GM12878 (cell line): ENCODE measurements around the gene ALDH18A1. TPM values are rescaled to one million over a fixed set of nuclear protein-coding genes. Genes with fewer than 3 reads are reported as not detected.

ENCODE experiments used
- ATAC-seq: fragments of 200-7000 bp; cut with Tn5 transposase; 3 replicates; pipeline ENCODE4 v1.9.1; 2020; ENCODE audit warnings: mild to moderate bottlenecking, moderate library complexity
- BruUV-seq: library from RNA; stranded (reverse); fragments of 400-500 nt; replicated peaks from 2 replicates; lab custom pipeline; 2021; lab: Mats Ljungman, UMichigan
- CTCF ChIA-PET: fragments of 300-600 bp; sonication (Branson Sonifier 250); formaldehyde crosslinking; extraction: SDS; loops from one replicate; lab custom pipeline; 2021; ENCODE audit warnings: inconsistent platforms; lab: Yijun Ruan, JAX
- POLR2A ChIA-PET: fragments of 350-600 bp; formaldehyde crosslinking; extraction: SDS; loops from one replicate; lab custom pipeline; 2021; ENCODE audit warnings: inconsistent platforms; lab: Charles Lee
- RAD21 ChIA-PET: fragments of 300-600 bp; sonication (Branson Sonifier 250); formaldehyde crosslinking; loops from one replicate; lab custom pipeline; 2023; ENCODE audit warnings: antibody characterized with exemption; ENCODE audit not compliant: unreplicated experiment; lab: Charles Lee
- SMC1A ChIA-PET: fragments of 300-600 bp; sonication (Branson Sonifier 250); formaldehyde crosslinking; loops from one replicate; lab custom pipeline; 2023; ENCODE audit not compliant: unreplicated experiment, uncharacterized antibody; lab: Charles Lee
- DNase-seq: peaks from one replicate; pipeline ENCODE4 v3.0.0-alpha.2; 2011; ENCODE audit warnings: low read depth, low spot score
- FAIRE-seq: peaks from 3 replicates; lab custom pipeline; 2011; peaks lifted over from hg19 to GRCh38; lab: Jason Lieb, UNC
- H2AFZ ChIP-seq: 2 replicates; pipeline ENCODE4 v1.6.0; 2011; ENCODE audit warnings: low read depth, low read length, control low read depth; ENCODE audit not compliant: control insufficient read depth
- H3K27ac ChIP-seq: 2 replicates; pipeline ENCODE4 v1.5.1; 2011; ENCODE audit warnings: control low read depth; ENCODE audit not compliant: control insufficient read depth, insufficient read depth
- H3K27me3 ChIP-seq, 2 experiments: replicated peaks in 1 of 2; 2 replicates each; pipeline versions ENCODE4 v1.6.0 to v1.6.1; 2011; ENCODE audit warnings: low read length in 1 of 2; ENCODE audit not compliant: control insufficient read depth in 2 of 2, insufficient read depth in 2 of 2
- H3K36me3 ChIP-seq, 2 experiments: 2 replicates each; pipeline ENCODE4 v1.5.1; 2011; ENCODE audit warnings: low read length in 1 of 2; ENCODE audit not compliant: control insufficient read depth in 2 of 2, insufficient read depth in 2 of 2
- H3K4me1 ChIP-seq: 2 replicates; pipeline ENCODE4 v1.6.1; 2011; ENCODE audit warnings: mild to moderate bottlenecking, low read length, moderate library complexity, mixed read lengths; ENCODE audit not compliant: control insufficient read depth, insufficient read depth
- H3K4me2 ChIP-seq: 2 replicates; pipeline ENCODE4 v1.6.0; 2011; ENCODE audit warnings: control low read depth; ENCODE audit not compliant: control insufficient read depth, insufficient read depth
- H3K4me3 ChIP-seq: fragments of 200-600 bp; sonication (generic); 2 replicates; pipeline ENCODE4 v1.5.1; 2016
- H3K79me2 ChIP-seq: 2 replicates; pipeline ENCODE4 v1.6.0; 2011; ENCODE audit warnings: low read length; ENCODE audit not compliant: control insufficient read depth, insufficient read depth
- H3K9ac ChIP-seq: 2 replicates; pipeline ENCODE4 v1.8.0; 2011; ENCODE audit warnings: low read length, control low read depth, mixed read lengths; ENCODE audit not compliant: control insufficient read depth, insufficient read depth
- H3K9me3 ChIP-seq: replicated peaks from 3 replicates; pipeline ENCODE4 v1.5.1; 2011; ENCODE audit warnings: mild to moderate bottlenecking, low read length; ENCODE audit not compliant: control insufficient read depth, insufficient read depth
- H4K20me1 ChIP-seq: 2 replicates; pipeline ENCODE4 v1.6.0; 2011; ENCODE audit not compliant: control insufficient read depth, insufficient read depth
- MYC ChIP-seq: IDR thresholded peaks from 2 replicates; pipeline ENCODE4 v1.6.1; 2011; ENCODE audit warnings: mild to moderate bottlenecking, low read length, moderate library complexity, inconsistent platforms; ENCODE audit not compliant: insufficient read depth, insufficient replicate concordance, insufficient read length, severe bottlenecking
- NR2F1 ChIP-seq: fragments of 450-650 bp; conservative IDR thresholded peaks from 2 replicates; pipeline ENCODE4 v1.6.1; 2017; ENCODE audit warnings: mild to moderate bottlenecking
- POLR2AphosphoS2 ChIP-seq: IDR thresholded peaks from 2 replicates; pipeline ENCODE4 v1.6.1; 2011; ENCODE audit warnings: low read depth, mild to moderate bottlenecking, low read length, improper control_type of control experiment, moderate library complexity
- RAD21 ChIP-seq: IDR thresholded peaks from 2 replicates; pipeline ENCODE4 v1.6.1; 2011; ENCODE audit warnings: mild to moderate bottlenecking, low read depth, low read length, moderate library complexity; ENCODE audit not compliant: insufficient read depth
- RELA ChIP-seq: fragments of 450-650 bp; IDR thresholded peaks from 2 replicates; pipeline ENCODE4 v1.8.0; 2014; ENCODE audit warnings: borderline replicate concordance; ENCODE audit not compliant: partially characterized antibody
- SMC3 ChIP-seq: IDR thresholded peaks from 2 replicates; pipeline ENCODE4 v1.6.1; 2011; ENCODE audit warnings: low read length, improper control_type of control experiment, borderline replicate concordance
- YBX1 ChIP-seq: fragments of 450-650 bp; IDR thresholded peaks from 2 replicates; pipeline ENCODE4 v1.6.1; 2016; ENCODE audit warnings: antibody characterized with exemption
- YY1 ChIP-seq: IDR thresholded peaks from 2 replicates; pipeline ENCODE4 v1.6.1; 2011; ENCODE audit warnings: low read depth, mild to moderate bottlenecking, low read length
- WGBS: methylation state at CpG from one replicate; pipeline ENCODE4 v1.1.6; 2016; ENCODE audit warnings: low lambda C conversion rate; ENCODE audit not compliant: insufficient replicate concordance, insufficient coverage; ENCODE audit errors: missing lambda C conversion rate; 5-methylcytosine and 5-hydroxymethylcytosine counted together
- in situ Hi-C: fragments of 300-500 bp; cut with MboI; formaldehyde crosslinking; loops from 9 replicates; pipeline ENCODE4 v1.14.3; 2018; ENCODE audit warnings: mixed read lengths
- intact Hi-C: fragments of 100-400 bp; cut with micrococcal nuclease; formaldehyde crosslinking; loops from one replicate; pipeline ENCODE4 v1.14.2; 2022; ENCODE audit not compliant: unreplicated experiment
- polyA plus RNA-seq, 11 experiments: library from polyadenylated mRNA; depleted of rRNA in 4 of 11; unstranded in 6 of 11; stranded (reverse) in 5 of 11; fragments of >200 nt; fragmentation: Nextera tagmentation in 4 of 11; fragmentation: Illumina TruSeq in 1 of 11; extraction: Ambion mirVana in 4 of 11; extraction: Trizol in 1 of 11; gene quantifications; 1 replicate in 1 of 11; 2 replicates in 10 of 11; pipeline versions ENCODE4 v1.2.1 to v1.2.3, GENCODE V29; 2011 to 2016; ENCODE audit warnings: inconsistent platforms in 2 of 11, missing spikeins in 2 of 11, low read depth in 1 of 11
- total RNA-seq, 4 experiments: library from RNA; depleted of rRNA in 3 of 4; stranded (reverse); fragments of >200 nt in 3 of 4; fragmentation: Illumina TruSeq in 1 of 4; extraction: Trizol in 1 of 4; gene quantifications; 2 replicates each; pipeline versions ENCODE4 v1.2.1 to v1.2.3, GENCODE V29; 2013 to 2021
- TF ChIP-seq, protein P1 (sequence below), 3 experiments: IDR thresholded peaks in 2 of 3; conservative IDR thresholded peaks in 1 of 3; 2 replicates each; pipeline ENCODE4 v1.5.1; 2011; ENCODE audit warnings: low read depth in 3 of 3, low read length in 3 of 3, mild to moderate bottlenecking in 3 of 3, control low read depth in 2 of 3, moderate library complexity in 2 of 3, inconsistent platforms in 1 of 3, mixed read lengths in 1 of 3; ENCODE audit not compliant: control insufficient read depth in 2 of 3, insufficient read depth in 1 of 3; ENCODE audit errors: extremely low read depth in 1 of 3

Gene ALDH18A1
- total and polyA plus RNA-seq, 10 of the 15 experiments (the other 5 are each of a cell fraction or from before 2014, with no cell fraction given): 24.3 to 118 (median 99.3) TPM

GRCh38 chr10:95601116-95601719, 55.3 kb downstream of the ALDH18A1 start:
- ChIA-PET SMC1A (interaction anchor here (1.3 to 4.6 kb wide), 3 partner anchors 171 to 236 kb away, joined by 3 to 47 read pairs (median 28); no protein-coding TSS in a partner anchor), CTCF (interaction anchor here (0.8 to 10.9 kb wide), 8 partner anchors 20 to 241 kb away, joined by 3 to 177 read pairs (median 5); no protein-coding TSS in a partner anchor), RAD21 (interaction anchor here (1.0 to 8.6 kb wide), 5 partner anchors 155 to 225 kb away, joined by 3 to 84 read pairs (median 3); no protein-coding TSS in a partner anchor), POLR2A (no interaction called here)
- H3K36me3 ChIP-seq: peaks cover 0 to 2% of the 10 kb centered on the region in 2 experiments; a peak in 2 of 4 replicates
- no peaks in the 10 kb centered on the region for H3K9me3 ChIP-seq
- ATAC-seq: peak; percentile 94
- no TSS peak for BruUV-seq
- H3K27me3 ChIP-seq: peaks cover 0 to 3% of the 10 kb centered on the region in 2 experiments; a peak in 2 of 4 replicates
- peak; percentile 5 for DNase-seq
- no peak overlapping the region for H3K9ac ChIP-seq
- TF ChIP-seq SMC3 (peak; percentile 86; the same call in 1 of the 2 replicates), YBX1 (no peak), YY1 (peak; percentile 72), RAD21 (peak; percentile 95), RELA (no peak), POLR2AphosphoS2 (no peak), NR2F1 (no peak), MYC (no peak)
- TF ChIP-seq, protein P1, sequence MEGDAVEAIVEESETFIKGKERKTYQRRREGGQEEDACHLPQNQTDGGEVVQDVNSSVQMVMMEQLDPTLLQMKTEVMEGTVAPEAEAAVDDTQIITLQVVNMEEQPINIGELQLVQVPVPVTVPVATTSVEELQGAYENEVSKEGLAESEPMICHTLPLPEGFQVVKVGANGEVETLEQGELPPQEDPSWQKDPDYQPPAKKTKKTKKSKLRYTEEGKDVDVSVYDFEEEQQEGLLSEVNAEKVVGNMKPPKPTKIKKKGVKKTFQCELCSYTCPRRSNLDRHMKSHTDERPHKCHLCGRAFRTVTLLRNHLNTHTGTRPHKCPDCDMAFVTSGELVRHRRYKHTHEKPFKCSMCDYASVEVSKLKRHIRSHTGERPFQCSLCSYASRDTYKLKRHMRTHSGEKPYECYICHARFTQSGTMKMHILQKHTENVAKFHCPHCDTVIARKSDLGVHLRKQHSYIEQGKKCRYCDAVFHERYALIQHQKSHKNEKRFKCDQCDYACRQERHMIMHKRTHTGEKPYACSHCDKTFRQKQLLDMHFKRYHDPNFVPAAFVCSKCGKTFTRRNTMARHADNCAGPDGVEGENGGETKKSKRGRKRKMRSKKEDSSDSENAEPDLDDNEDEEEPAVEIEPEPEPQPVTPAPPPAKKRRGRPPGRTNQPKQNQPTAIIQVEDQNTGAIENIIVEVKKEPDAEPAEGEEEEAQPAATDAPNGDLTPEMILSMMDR (IDR thresholded peaks at IDR 0.05 in 2 of 3, conservative IDR thresholded peaks at IDR 0.05 in 1 of 3; ENCODE audit: control insufficient read depth in 2 of 3, extremely low read depth in 1 of 3, insufficient read depth in 1 of 3, low read depth in 3 of 3, low read length in 3 of 3): peak; percentile 92 to 95 (median 94)
- no peaks in the 10 kb centered on the region for H4K20me1 ChIP-seq
- intact Hi-C loops: loop anchor here (1.0 to 5.0 kb wide), 4 partner anchors 154 to 468 kb away; no protein-coding TSS in a partner anchor
- H3K79me2 ChIP-seq: no peaks in the 10 kb centered on the region
- WGBS: 15% methylated on average over 6 of the region's 6 CpGs
- in situ Hi-C loops: loop anchor here (5.0 kb wide), 2 partner anchors 174 to 229 kb away; no protein-coding TSS in a partner anchor
- H3K4me2 ChIP-seq: no peak overlapping the region
- no peak overlapping the region for H3K27ac ChIP-seq
- H2AFZ ChIP-seq: no peak overlapping the region
- peak; percentile 87 for FAIRE-seq
- H3K4me1 ChIP-seq: no peaks in the 10 kb centered on the region
- H3K4me3 ChIP-seq: no peak overlapping the region
